OCI-LY3 (cell line): ENCODE measurements around the gene ARHGAP23.
"Not testable (repeated sequence)": the region's sequence is repeated elsewhere in the genome, so short reads cannot be mapped to it uniquely, and the experiment has no call there.

Experiments used
- CTCF ChIP-seq: fragments of 200-600, 300-600 bp; sonication (generic); IDR thresholded peaks from 2 replicates; pipeline ENCODE4 v1.5.1; 2014; ENCODE audit warnings: antibody characterized with exemption, low read length, low read depth
- EZH2phosphoT487 ChIP-seq: fragments of 200-600 bp; shearing (Covaris generic); IDR thresholded peaks from 2 replicates; pipeline ENCODE4 v1.6.1; 2018; ENCODE audit warnings: antibody characterized with exemption, mixed run types, low read depth

- TF ChIP-seq CTCF, EZH2phosphoT487: not testable (repeated sequence)
Measured at GRCh38 chr17:38497656-38498055, 69.4 kb downstream of the ARHGAP23 start.
